ENCODE results near the gene RNF150. TPM values are rescaled to one million over a fixed set of nuclear protein-coding genes. Genes with fewer than 3 reads are reported as not detected.

The RNF150 gene
- total and polyA plus RNA-seq, 2 experiments from 2014 or later: 4.2 to 9.2 TPM

DNA sequence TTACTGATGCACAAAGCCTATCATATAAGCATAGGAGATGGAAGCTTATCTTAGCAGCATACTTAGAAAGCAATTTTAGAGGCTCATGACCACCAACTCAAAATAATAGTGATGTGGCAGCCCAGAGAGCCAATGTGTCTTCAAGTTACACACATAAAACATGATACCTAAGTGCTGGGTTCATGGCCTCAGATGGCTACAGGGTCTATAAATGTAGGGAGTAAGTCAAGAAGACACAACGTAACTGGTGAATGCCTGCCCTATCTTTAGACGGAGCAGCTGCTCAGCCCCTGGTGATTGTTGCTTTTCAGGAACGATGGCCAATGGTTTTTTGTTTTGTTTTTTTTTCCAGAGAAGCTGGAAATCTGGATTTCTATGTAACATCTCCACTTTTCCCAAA is 42.8 kb downstream of the RNF150 start:
- H3K9me2 ChIP-seq (replicated peaks; ENCODE audit: insufficient read depth): no peaks in the 10 kb centered on the region
- no peak overlapping the region for H2AFZ ChIP-seq
- WGBS (ENCODE audit: low lambda C conversion rate, missing lambda C conversion rate): 49% methylated on average over 3 of the region's 3 CpGs
- no peaks in the 10 kb centered on the region for H3K9me3 ChIP-seq (ENCODE audit: low read depth)
- no peaks in the 10 kb centered on the region for H3K79me2 ChIP-seq
- H4K20me1 ChIP-seq (ENCODE audit: insufficient read depth, poor library complexity, severe bottlenecking): no peaks in the 10 kb centered on the region
- no peak overlapping the region for H3K27ac ChIP-seq
- H3K4me2 ChIP-seq: no peak overlapping the region
- H3K4me1 ChIP-seq (ENCODE audit: insufficient read depth): no peaks in the 10 kb centered on the region
- no peaks in the 10 kb centered on the region for H3K36me3 ChIP-seq (replicated peaks; ENCODE audit: insufficient read depth, low read depth)
- H3K4me3 ChIP-seq: no peak overlapping the region
- no peaks in the 10 kb centered on the region for H3K27me3 ChIP-seq
- no peak for DNase-seq (ENCODE audit: low spot score)
- TF ChIP-seq, protein P1, sequence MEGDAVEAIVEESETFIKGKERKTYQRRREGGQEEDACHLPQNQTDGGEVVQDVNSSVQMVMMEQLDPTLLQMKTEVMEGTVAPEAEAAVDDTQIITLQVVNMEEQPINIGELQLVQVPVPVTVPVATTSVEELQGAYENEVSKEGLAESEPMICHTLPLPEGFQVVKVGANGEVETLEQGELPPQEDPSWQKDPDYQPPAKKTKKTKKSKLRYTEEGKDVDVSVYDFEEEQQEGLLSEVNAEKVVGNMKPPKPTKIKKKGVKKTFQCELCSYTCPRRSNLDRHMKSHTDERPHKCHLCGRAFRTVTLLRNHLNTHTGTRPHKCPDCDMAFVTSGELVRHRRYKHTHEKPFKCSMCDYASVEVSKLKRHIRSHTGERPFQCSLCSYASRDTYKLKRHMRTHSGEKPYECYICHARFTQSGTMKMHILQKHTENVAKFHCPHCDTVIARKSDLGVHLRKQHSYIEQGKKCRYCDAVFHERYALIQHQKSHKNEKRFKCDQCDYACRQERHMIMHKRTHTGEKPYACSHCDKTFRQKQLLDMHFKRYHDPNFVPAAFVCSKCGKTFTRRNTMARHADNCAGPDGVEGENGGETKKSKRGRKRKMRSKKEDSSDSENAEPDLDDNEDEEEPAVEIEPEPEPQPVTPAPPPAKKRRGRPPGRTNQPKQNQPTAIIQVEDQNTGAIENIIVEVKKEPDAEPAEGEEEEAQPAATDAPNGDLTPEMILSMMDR (IDR thresholded peaks at IDR 0.05; ENCODE audit: poor library complexity): no peak
- TF ChIP-seq EZH2 (IDR thresholded peaks at IDR 0.05; ENCODE audit: borderline replicate concordance): no peak
- no peak for TF ChIP-seq EZH2phosphoT487 (IDR thresholded peaks at IDR 0.05; ENCODE audit: low read depth, severe bottlenecking, unreplicated experiment)

DNA sequence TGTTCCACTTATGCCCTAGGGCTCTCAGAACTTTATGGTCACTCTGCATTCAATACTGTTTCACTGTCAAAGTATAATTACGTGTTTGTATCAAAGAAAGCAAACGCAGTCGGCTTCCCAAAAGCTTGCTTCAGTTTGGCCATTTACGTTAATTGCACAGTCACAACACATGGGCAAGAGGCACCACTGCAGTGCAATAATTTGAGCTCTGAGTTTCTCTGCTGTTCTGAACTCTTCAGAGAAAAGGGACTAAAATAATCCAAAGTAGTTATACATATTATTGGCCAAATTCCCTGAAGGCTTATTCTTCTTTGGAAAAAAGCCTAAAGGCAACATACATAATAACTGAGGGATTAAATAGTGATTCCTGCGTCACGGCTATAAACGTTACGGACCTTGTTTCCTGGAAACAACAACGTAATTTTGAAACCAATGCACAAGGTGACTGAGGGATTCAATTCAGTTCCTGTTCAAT is 51.3 kb downstream of the RNF150 start:
- H3K4me2 ChIP-seq: peak overlapping the region; percentile 67
- H3K4me1 ChIP-seq (ENCODE audit: insufficient read depth): no peaks in the 10 kb centered on the region
- TF ChIP-seq EZH2 (IDR thresholded peaks at IDR 0.05; ENCODE audit: borderline replicate concordance) (no peak), EZH2phosphoT487 (IDR thresholded peaks at IDR 0.05; ENCODE audit: low read depth, severe bottlenecking, unreplicated experiment) (no peak)
- no peaks in the 10 kb centered on the region for H3K9me2 ChIP-seq (replicated peaks; ENCODE audit: insufficient read depth)
- WGBS (ENCODE audit: low lambda C conversion rate, missing lambda C conversion rate): 53% methylated on average over 9 of the region's 9 CpGs
- DNase-seq (ENCODE audit: low spot score): no peak
- no peaks in the 10 kb centered on the region for H3K79me2 ChIP-seq
- H3K36me3 ChIP-seq (replicated peaks; ENCODE audit: insufficient read depth, low read depth): no peaks in the 10 kb centered on the region
- no peaks in the 10 kb centered on the region for H3K9me3 ChIP-seq (ENCODE audit: low read depth)
- peak overlapping the region; percentile 66 for H3K27ac ChIP-seq
- no peaks in the 10 kb centered on the region for H3K27me3 ChIP-seq
- no peaks in the 10 kb centered on the region for H4K20me1 ChIP-seq (ENCODE audit: insufficient read depth, poor library complexity, severe bottlenecking)
- no peak overlapping the region for H3K4me3 ChIP-seq
- no peak overlapping the region for H2AFZ ChIP-seq

DNA sequence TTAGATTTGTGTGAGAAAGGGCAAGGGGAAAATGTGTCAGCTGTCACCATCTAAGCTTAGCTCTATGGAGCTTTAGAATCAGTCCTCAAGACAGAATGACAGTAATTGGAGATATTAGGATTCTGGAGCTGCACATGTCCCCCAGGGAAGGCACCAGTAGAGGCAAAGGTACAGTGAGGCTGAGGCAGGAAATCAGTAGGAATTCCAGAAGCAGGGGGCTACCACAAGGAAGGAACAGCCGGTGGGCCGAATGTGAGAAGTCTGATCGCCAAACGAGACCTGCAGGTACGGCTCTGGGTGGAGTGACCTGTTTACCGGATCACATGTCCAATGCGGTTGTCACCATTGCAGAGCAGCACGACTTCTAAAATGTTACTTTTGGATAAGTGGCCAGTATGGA is 52.6 kb downstream of the RNF150 start:
- Histone ChIP-seq H3K4me2 (no peak overlapping the region), H3K79me2 (no peaks in the 10 kb centered on the region), H3K27ac (peak overlapping the region; percentile 13), H4K20me1 (ENCODE audit: insufficient read depth, poor library complexity, severe bottlenecking) (no peaks in the 10 kb centered on the region), H3K9me2 (replicated peaks; ENCODE audit: insufficient read depth) (no peaks in the 10 kb centered on the region), H3K27me3 (no peaks in the 10 kb centered on the region), H3K36me3 (replicated peaks; ENCODE audit: insufficient read depth, low read depth) (no peaks in the 10 kb centered on the region), H3K9me3 (ENCODE audit: low read depth) (no peaks in the 10 kb centered on the region), H3K4me1 (ENCODE audit: insufficient read depth) (no peaks in the 10 kb centered on the region), H3K4me3 (no peak overlapping the region), H2AFZ (no peak overlapping the region)
- WGBS (ENCODE audit: low lambda C conversion rate, missing lambda C conversion rate): 88% methylated on average over 8 of the region's 8 CpGs
- no peak for DNase-seq (ENCODE audit: low spot score)
- TF ChIP-seq, protein P1 (IDR thresholded peaks at IDR 0.05; ENCODE audit: poor library complexity): no peak
- no peak for TF ChIP-seq EZH2phosphoT487 (IDR thresholded peaks at IDR 0.05; ENCODE audit: low read depth, severe bottlenecking, unreplicated experiment)
- no peak for TF ChIP-seq EZH2 (IDR thresholded peaks at IDR 0.05; ENCODE audit: borderline replicate concordance)

DNA sequence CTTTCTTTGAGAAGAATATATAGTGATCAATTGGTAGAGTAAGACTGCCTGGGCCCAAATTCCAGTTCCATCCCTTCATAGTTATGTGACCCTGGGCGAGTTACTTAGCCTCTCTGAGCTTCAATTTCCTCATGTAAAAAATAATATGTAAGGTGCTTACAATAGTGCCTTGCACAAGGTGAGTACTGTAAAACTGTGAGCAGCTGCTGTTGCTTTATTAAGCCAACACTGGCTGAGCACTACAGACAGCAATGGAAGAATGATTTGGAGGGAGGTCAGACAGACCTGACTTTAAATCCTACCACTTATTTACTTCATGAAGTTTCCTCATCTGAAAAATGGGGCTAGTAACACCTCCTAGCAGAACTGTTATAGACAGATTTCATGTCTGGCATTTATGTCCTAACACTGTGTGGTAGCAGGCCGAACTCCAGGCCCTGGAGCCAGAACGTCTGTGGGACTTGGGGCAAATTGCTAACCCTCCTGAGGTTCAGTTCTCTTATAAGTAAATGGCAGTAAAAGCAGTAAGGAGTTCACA is 53.8 kb downstream of the RNF150 start:
- Histone ChIP-seq H3K79me2 (no peaks in the 10 kb centered on the region), H2AFZ (no peak overlapping the region), H3K9me2 (replicated peaks; ENCODE audit: insufficient read depth) (no peaks in the 10 kb centered on the region), H4K20me1 (ENCODE audit: insufficient read depth, poor library complexity, severe bottlenecking) (no peaks in the 10 kb centered on the region), H3K27me3 (no peaks in the 10 kb centered on the region), H3K9me3 (ENCODE audit: low read depth) (no peaks in the 10 kb centered on the region), H3K4me1 (ENCODE audit: insufficient read depth) (no peaks in the 10 kb centered on the region), H3K4me2 (no peak overlapping the region), H3K36me3 (replicated peaks; ENCODE audit: insufficient read depth, low read depth) (no peaks in the 10 kb centered on the region), H3K27ac (no peak overlapping the region), H3K4me3 (no peak overlapping the region)
- TF ChIP-seq, protein P1 (IDR thresholded peaks at IDR 0.05; ENCODE audit: poor library complexity): no peak
- TF ChIP-seq EZH2phosphoT487 (IDR thresholded peaks at IDR 0.05; ENCODE audit: low read depth, severe bottlenecking, unreplicated experiment) (no peak), EZH2 (IDR thresholded peaks at IDR 0.05; ENCODE audit: borderline replicate concordance) (no peak)
- whole genome bisulfite sequencing (ENCODE audit: low lambda C conversion rate, missing lambda C conversion rate): 87% methylated on average over 3 of the region's 3 CpGs
- no peak for DNase-seq (ENCODE audit: low spot score)
